IMR-90 (cell line): ENCODE results near the gene NANS. TPM values are rescaled to one million over a fixed set of nuclear protein-coding genes. Genes with fewer than 3 reads are reported as not detected.

Experiments used
- ATAC-seq: fragments of 200-7000 bp; cut with Tn5 transposase; 2 replicates; pipeline ENCODE4 v1.9.1; 2020; ENCODE audit warnings: low read depth, mild to moderate bottlenecking, moderate library complexity
- BruUV-seq: library from RNA; stranded (reverse); fragments of 400-500 nt; replicated peaks from 2 replicates; lab custom pipeline; 2021; lab: Mats Ljungman, UMichigan
- CTCF ChIA-PET: fragments of 300-600 bp; formaldehyde crosslinking; extraction: SDS; loops from one replicate; lab custom pipeline; 2021; ENCODE audit warnings: antibody characterized with exemption; lab: Yijun Ruan, JAX
- POLR2A ChIA-PET: fragments of 300-600 bp; sonication (Branson Sonifier 250); formaldehyde crosslinking; loops from one replicate; lab custom pipeline; 2022; ENCODE audit warnings: antibody characterized with exemption; ENCODE audit not compliant: unreplicated experiment; lab: Charles Lee
- DNase-seq: peaks from one replicate; pipeline ENCODE4 v3.0.0; 2013
- H2AFZ ChIP-seq: replicated peaks from 2 replicates; pipeline ENCODE3; 2013; ENCODE audit warnings: low read length, mild to moderate bottlenecking; ENCODE audit not compliant: poor library complexity
- H2AK5ac ChIP-seq: 2 replicates; pipeline ENCODE4 v1.6.1; 2013; ENCODE audit warnings: low read depth, low read length, inconsistent platforms
- H2AK9ac ChIP-seq: replicated peaks from 2 replicates; pipeline ENCODE3; 2013; ENCODE audit warnings: mild to moderate bottlenecking, low read depth, low read length, moderate library complexity; ENCODE audit not compliant: poor library complexity
- H2BK120ac ChIP-seq: 2 replicates; pipeline ENCODE4 v1.6.1; 2013; ENCODE audit warnings: low read depth, low read length, inconsistent platforms
- H2BK15ac ChIP-seq: 3 replicates; pipeline ENCODE4 v1.6.1; 2013; ENCODE audit warnings: low read depth, low read length, inconsistent platforms
- H2BK20ac ChIP-seq: 2 replicates; pipeline ENCODE4 v1.6.1; 2013; ENCODE audit warnings: low read depth, mild to moderate bottlenecking, inconsistent platforms, low read length, moderate library complexity
- H2BK5ac ChIP-seq: 2 replicates; pipeline ENCODE4 v1.6.1; 2013; ENCODE audit warnings: mild to moderate bottlenecking, low read depth, low read length, inconsistent platforms; ENCODE audit not compliant: poor library complexity, severe bottlenecking
- H3K14ac ChIP-seq: replicated peaks from 2 replicates; pipeline ENCODE4 v1.6.1; 2013; ENCODE audit warnings: low read depth, low read length, inconsistent platforms
- H3K18ac ChIP-seq: 2 replicates; pipeline ENCODE4 v1.6.1; 2013; ENCODE audit warnings: low read depth, low read length, control low read depth
- H3K23ac ChIP-seq: 2 replicates; pipeline ENCODE4 v1.6.1; 2013; ENCODE audit warnings: low read depth, low read length, inconsistent platforms
- H3K27ac ChIP-seq: 2 replicates; pipeline ENCODE4 v1.5.1; 2013; ENCODE audit warnings: mild to moderate bottlenecking, control low read depth, low read length; ENCODE audit not compliant: insufficient read depth
- H3K27me3 ChIP-seq: 2 replicates; pipeline ENCODE4 v1.6.1; 2013; ENCODE audit warnings: low read length; ENCODE audit not compliant: control insufficient read depth, insufficient read depth
- H3K36me3 ChIP-seq: 2 replicates; pipeline ENCODE4 v1.6.1; 2013; ENCODE audit warnings: low read length, mixed read lengths; ENCODE audit not compliant: control insufficient read depth, insufficient read depth
- H3K4ac ChIP-seq: 2 replicates; pipeline ENCODE4 v1.6.1; 2013; ENCODE audit warnings: low read depth, low read length, inconsistent platforms
- H3K4me1 ChIP-seq: 2 replicates; pipeline ENCODE4 v1.6.1; 2013; ENCODE audit warnings: low read length, mixed read lengths; ENCODE audit not compliant: control insufficient read depth, insufficient read depth
- H3K4me2 ChIP-seq: 2 replicates; pipeline ENCODE4 v1.6.1; 2013; ENCODE audit warnings: low read depth, mild to moderate bottlenecking, control low read depth, low read length, moderate library complexity
- H3K4me3 ChIP-seq: 2 replicates; pipeline ENCODE4 v1.5.1; 2013; ENCODE audit warnings: low read depth, mild to moderate bottlenecking, control low read depth, low read length, moderate library complexity; ENCODE audit not compliant: insufficient read depth
- H3K56ac ChIP-seq: 2 replicates; pipeline ENCODE4 v1.6.1; 2013; ENCODE audit warnings: low read length, inconsistent platforms; ENCODE audit not compliant: insufficient read depth; ENCODE audit errors: extremely low read depth
- H3K79me1 ChIP-seq, 2 experiments: 2 replicates each; pipeline ENCODE4 v1.6.1; 2013; ENCODE audit warnings: low read length in 2 of 2, inconsistent platforms in 1 of 2, low read depth in 1 of 2
- H3K9ac ChIP-seq: 2 replicates; pipeline ENCODE4 v1.6.1; 2013; ENCODE audit warnings: low read depth, low read length, control low read depth
- H3K9me1 ChIP-seq: 2 replicates; pipeline ENCODE4 v1.6.1; 2013; ENCODE audit warnings: low read length, inconsistent platforms; ENCODE audit not compliant: insufficient read depth
- H3K9me3 ChIP-seq: 2 replicates; pipeline ENCODE4 v1.6.1; 2013; ENCODE audit warnings: low read length; ENCODE audit not compliant: control insufficient read depth, insufficient read depth
- H4K20me1 ChIP-seq: 2 replicates; pipeline ENCODE4 v1.6.1; 2013; ENCODE audit warnings: low read length, inconsistent platforms; ENCODE audit not compliant: insufficient read depth
- H4K5ac ChIP-seq: 2 replicates; pipeline ENCODE4 v1.6.1; 2013; ENCODE audit warnings: mild to moderate bottlenecking, low read depth, low read length, control low read depth
- H4K8ac ChIP-seq, 2 experiments: 2 replicates each; pipeline ENCODE4 v1.6.1; 2013; ENCODE audit warnings: low read depth in 2 of 2, low read length in 2 of 2, control low read depth in 1 of 2, inconsistent platforms in 1 of 2
- H4K91ac ChIP-seq: 2 replicates; pipeline ENCODE4 v1.6.1; 2013; ENCODE audit warnings: low read depth, low read length, inconsistent platforms; ENCODE audit not compliant: insufficient read depth
- BHLHE40 ChIP-seq: fragments of 150-350 bp; IDR thresholded peaks from 2 replicates; pipeline ENCODE4 v1.6.1; 2016; ENCODE audit warnings: mild to moderate bottlenecking, low read depth, low read length
- CEBPB ChIP-seq: IDR thresholded peaks from 2 replicates; pipeline ENCODE4 v1.6.1; 2012; ENCODE audit warnings: low read depth, low read length, improper control_type of control experiment
- CHD1 ChIP-seq: IDR thresholded peaks from 2 replicates; pipeline ENCODE4 v1.6.1; 2012; ENCODE audit warnings: low read depth, low read length, improper control_type of control experiment
- CTCF ChIP-seq: conservative IDR thresholded peaks from 2 replicates; pipeline ENCODE4 v1.5.1; 2012; ENCODE audit warnings: mild to moderate bottlenecking, low read depth, low read length, improper control_type of control experiment
- FOS ChIP-seq: fragments of 150-350 bp; IDR thresholded peaks from 2 replicates; pipeline ENCODE4 v1.6.1; 2016; ENCODE audit warnings: low read depth, low read length
- MAZ ChIP-seq: IDR thresholded peaks from 2 replicates; pipeline ENCODE4 v1.6.1; 2012; ENCODE audit warnings: low read depth, mild to moderate bottlenecking, low read length, improper control_type of control experiment, moderate library complexity, borderline replicate concordance
- MXI1 ChIP-seq: IDR thresholded peaks from 2 replicates; pipeline ENCODE4 v1.6.1; 2012; ENCODE audit warnings: low read depth, mild to moderate bottlenecking, low read length, moderate library complexity, borderline replicate concordance
- NFE2L2 ChIP-seq: fragments of 150-350 bp; IDR thresholded peaks from 2 replicates; pipeline ENCODE4 v1.6.1; 2016; ENCODE audit warnings: low read depth, mild to moderate bottlenecking, low read length
- POLR2A ChIP-seq: IDR thresholded peaks from 2 replicates; pipeline ENCODE4 v1.6.1; 2012; ENCODE audit warnings: mild to moderate bottlenecking, low read depth, low read length
- RCOR1 ChIP-seq: IDR thresholded peaks from 2 replicates; pipeline ENCODE4 v1.6.1; 2012; ENCODE audit warnings: mild to moderate bottlenecking, low read length, improper control_type of control experiment; ENCODE audit not compliant: insufficient replicate concordance
- RFX5 ChIP-seq: IDR thresholded peaks from 2 replicates; pipeline ENCODE4 v1.8.0; 2012; ENCODE audit warnings: low read depth, mild to moderate bottlenecking, low read length, moderate library complexity
- USF2 ChIP-seq: fragments of 150-350 bp; IDR thresholded peaks from 2 replicates; pipeline ENCODE4 v1.6.1; 2017; ENCODE audit warnings: mild to moderate bottlenecking, antibody characterized with exemption, low read length, low read depth
- WGBS, 2 experiments: methylation state at CpG; one replicate each; pipeline versions ENCODE4 v1.1.5 to v1.1.7; 2013; ENCODE audit warnings: missing lambda C conversion rate in 2 of 2; ENCODE audit not compliant: insufficient read length in 1 of 2; ENCODE audit errors: extremely low coverage in 2 of 2; 5-methylcytosine and 5-hydroxymethylcytosine counted together
- dilution Hi-C: fragments of 300-500 bp; cut with HindIII; formaldehyde crosslinking; loops from one replicate; pipeline ENCODE4 v1.14.3; 2018; ENCODE audit warnings: low sequenced_read_pairs; ENCODE audit not compliant: unreplicated experiment
- in situ Hi-C: fragments of 300-500 bp; cut with MboI; formaldehyde crosslinking; loops from 3 replicates; pipeline ENCODE4 v1.14.3; 2019; ENCODE audit warnings: low sequenced_read_pairs, inconsistent platforms, mixed read lengths
- intact Hi-C: fragments of 100-400 bp; cut with micrococcal nuclease; formaldehyde crosslinking; loops from 2 replicates; pipeline ENCODE4 v1.10.0; 2022
- polyA plus RNA-seq, 3 experiments: library from polyadenylated mRNA; depleted of rRNA; stranded (reverse); fragments of >200 nt; gene quantifications; 2 replicates each; pipeline ENCODE4 v1.2.3, GENCODE V29; 2012; ENCODE audit warnings: low replicate concordance in 1 of 3
- total RNA-seq: library from RNA; depleted of rRNA; stranded (reverse); fragments of >200 nt; gene quantifications from 2 replicates; pipeline ENCODE4 v1.2.3, GENCODE V29; 2012
- TF ChIP-seq, protein P1 (sequence below): fragments of 150-350 bp; IDR thresholded peaks from 2 replicates; pipeline ENCODE4 v1.6.1; 2016; ENCODE audit warnings: low read depth, mild to moderate bottlenecking, low read length, moderate library complexity, borderline replicate concordance

The NANS gene
- total and polyA plus RNA-seq, 2 of the 4 experiments (the other 2 are of a cell fraction), result 210 to 306 TPM

DNA sequence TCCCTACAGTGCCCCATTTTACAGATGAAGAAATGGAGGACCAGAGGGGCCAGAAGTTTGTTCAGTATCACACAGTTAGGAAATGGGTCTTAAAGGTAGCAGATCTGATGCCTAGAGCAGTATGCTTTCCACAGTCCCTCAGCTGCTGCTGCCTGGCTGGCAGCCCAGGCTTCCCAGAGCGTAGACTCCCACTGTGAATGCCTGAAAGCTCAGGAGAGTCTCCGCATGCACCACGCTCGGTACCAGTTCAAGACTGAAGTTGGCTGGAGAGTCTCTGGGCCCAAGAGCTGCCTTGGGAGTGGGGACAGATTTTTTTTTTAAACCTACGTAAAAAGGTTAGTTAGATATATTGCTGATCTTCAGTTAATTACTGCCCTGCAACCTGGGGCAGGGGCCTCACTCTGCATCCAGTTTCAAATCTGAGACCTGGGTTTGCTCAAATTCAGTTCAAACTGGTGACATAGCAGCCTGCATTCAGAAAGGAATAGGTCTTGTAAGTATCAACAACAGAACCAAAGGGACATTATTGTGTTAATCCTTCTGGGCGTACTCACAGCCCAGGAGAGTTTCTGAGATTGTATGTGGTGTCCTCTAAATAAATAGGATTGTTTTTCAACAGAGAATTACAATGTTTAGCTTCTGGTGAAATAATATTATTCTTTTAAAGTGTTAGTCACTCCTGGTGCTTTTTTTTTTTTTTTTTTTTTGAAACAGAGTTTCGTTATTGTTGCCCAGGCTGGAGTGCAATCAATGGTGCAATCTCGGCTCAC is 8.3 kb downstream of the NANS start:
- Histone ChIP-seq H3K4ac (no peak overlapping the region), H2BK15ac (no peak overlapping the region), H3K18ac (no peak overlapping the region), H2AFZ (no peak overlapping the region), H2BK20ac (no peak overlapping the region), H2BK120ac (no peak overlapping the region), H2BK5ac (no peak overlapping the region), H3K4me2 (no peak overlapping the region), H3K79me1 (peaks cover 20 to 65% of the 10 kb centered on the region in 2 experiments), H3K9ac (no peak overlapping the region), H3K4me1 (0 out of 2 replicates have a peak, but pooled peaks cover 1% of the 10 kb centered on the region), H3K36me3 (peaks cover 30% of the 10 kb centered on the region), H4K91ac (no peak overlapping the region), H4K8ac (no peak overlapping the region), H3K27ac (no peak overlapping the region), H3K9me1 (peaks cover 9% of the 10 kb centered on the region), H3K14ac (no peak overlapping the region), H3K56ac (no peak overlapping the region), H3K27me3 (no peaks in the 10 kb centered on the region), H3K4me3 (no peak overlapping the region), H3K9me3 (no peaks in the 10 kb centered on the region), H3K23ac (no peak overlapping the region), H2AK5ac (no peak overlapping the region), H4K5ac (no peak overlapping the region), H4K20me1 (peaks cover 12% of the 10 kb centered on the region; the same call in 1 of the 2 replicates), H2AK9ac (peak overlapping the region; percentile 37)
- ChIA-PET CTCF (no interaction called here), POLR2A (no interaction called here)
- intact Hi-C loops, result no loop called here
- WGBS, 2 experiments, result 87% methylated on average over 3 of the region's 8 CpGs; no CpG with 5 or more reads in 1 of the 2 experiments
- BruUV-seq, result no TSS peak
- ATAC-seq (peak; percentile 57), DNase-seq (no peak)
- TF ChIP-seq RCOR1 (no peak), MAZ (no peak), FOS (no peak), NFE2L2 (no peak), CEBPB (no peak), CTCF (no peak), POLR2A (no peak), USF2 (no peak), CHD1 (no peak), RFX5 (no peak), BHLHE40 (no peak), MXI1 (no peak)
- TF ChIP-seq, protein P1, sequence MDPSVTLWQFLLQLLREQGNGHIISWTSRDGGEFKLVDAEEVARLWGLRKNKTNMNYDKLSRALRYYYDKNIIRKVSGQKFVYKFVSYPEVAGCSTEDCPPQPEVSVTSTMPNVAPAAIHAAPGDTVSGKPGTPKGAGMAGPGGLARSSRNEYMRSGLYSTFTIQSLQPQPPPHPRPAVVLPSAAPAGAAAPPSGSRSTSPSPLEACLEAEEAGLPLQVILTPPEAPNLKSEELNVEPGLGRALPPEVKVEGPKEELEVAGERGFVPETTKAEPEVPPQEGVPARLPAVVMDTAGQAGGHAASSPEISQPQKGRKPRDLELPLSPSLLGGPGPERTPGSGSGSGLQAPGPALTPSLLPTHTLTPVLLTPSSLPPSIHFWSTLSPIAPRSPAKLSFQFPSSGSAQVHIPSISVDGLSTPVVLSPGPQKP, result no peak
- dilution Hi-C loops, result no loop called here
- in situ Hi-C loops, result no loop called here
